Gastrocnemius medialis (tissue), 4 donors: ENCODE results near the gene IL18RAP. TPM values are rescaled to one million over a fixed set of nuclear protein-coding genes. Genes with fewer than 3 reads are reported as not detected.

Experiments used
- ATAC-seq, 2 donors: fragments of 150-250 bp; one replicate each; pipeline ENCODE4 v1.9.1; 2016
- DNase-seq, 2 donors: peaks; one replicate each; pipeline ENCODE4 v3.0.0-alpha.2; 2019
- H3K27ac ChIP-seq, 4 donors: fragments of 200-600 bp; sonication (generic); 1 replicate in 1 of 4; 2 replicates in 3 of 4; pipeline ENCODE4 v1.5.1; 2016 to 2018; ENCODE audit warnings: mild to moderate bottlenecking in 2 of 4, moderate library complexity in 1 of 4
- H3K27me3 ChIP-seq, 3 donors: fragments of 200-600 bp; sonication (generic) in 2 of 3; 1 replicate in 1 of 3; 2 replicates in 2 of 3; pipeline versions ENCODE4 v1.5.1 to v1.6.0; 2016 to 2019; ENCODE audit warnings: mild to moderate bottlenecking in 1 of 3, moderate library complexity in 1 of 3
- H3K36me3 ChIP-seq, 2 donors: fragments of 200-600 bp; sonication (generic) in 1 of 2; one replicate each; pipeline ENCODE4 v1.5.1; 2017 to 2018
- H3K4me1 ChIP-seq, 2 donors: fragments of 200-600 bp; sonication (generic) in 1 of 2; one replicate each; pipeline ENCODE4 v1.5.1; 2016 to 2017; ENCODE audit warnings: mild to moderate bottlenecking in 2 of 2
- H3K4me3 ChIP-seq, 4 donors: fragments of 200-600 bp; sonication (generic) in 3 of 4; 1 replicate in 1 of 4; 2 replicates in 3 of 4; pipeline ENCODE4 v1.5.1; 2016 to 2019; ENCODE audit warnings: mild to moderate bottlenecking in 2 of 4
- H3K9me3 ChIP-seq, 3 donors: fragments of 200-600 bp; sonication (generic) in 2 of 3; 1 replicate in 1 of 3; 2 replicates in 2 of 3; pipeline ENCODE4 v1.5.1; 2016 to 2019
- CTCF ChIP-seq, 5 experiments: fragments of 450-650 bp in 3 of 5; fragments of 200-600 bp in 2 of 5; sonication (generic) in 2 of 5; IDR thresholded peaks in 4 of 5; conservative IDR thresholded peaks in 1 of 5; 1 replicate in 4 of 5; 2 replicates in 1 of 5; pipeline ENCODE4 v1.5.1; 2016 to 2019; ENCODE audit warnings: antibody characterized with exemption in 5 of 5, mild to moderate bottlenecking in 3 of 5, moderate library complexity in 3 of 5
- POLR2A ChIP-seq, 2 donors: fragments of 450-650 bp; IDR thresholded peaks; one replicate each; pipeline ENCODE4 v1.6.1; 2017; ENCODE audit warnings: antibody characterized with exemption in 2 of 2, mild to moderate bottlenecking in 2 of 2, moderate library complexity in 2 of 2
- in situ Hi-C, 4 donors: fragments of 200-750 bp; cut with MboI; loops; one replicate each; pipeline versions ENCODE4 v1.15.0 to v1.8.0; 2017; ENCODE audit warnings: low sequenced_read_pairs in 4 of 4
- intact Hi-C: fragments of 100-400 bp; cut with DNase I; formaldehyde crosslinking; loops from one replicate; pipeline ENCODE4 v1.15.1; 2023; ENCODE audit warnings: low total_unique reads
- total RNA-seq, 4 donors: library from RNA; depleted of rRNA; stranded (reverse); fragments of >200 nt; gene quantifications; one replicate each; pipeline versions ENCODE4 v1.1.0 to v1.2.3, GENCODE V29; 2016

IL18RAP gene
- total RNA-seq, 4 donors from 2014 or later: 0.29 to 1.9 TPM; not detected in 2

- no peaks in the 10 kb centered on the region for H3K27me3 ChIP-seq
- H3K36me3 ChIP-seq: no peaks in the 10 kb centered on the region
- intact Hi-C loops: no loop called here
- H3K4me1 ChIP-seq: no peaks in the 10 kb centered on the region
- in situ Hi-C loops: no loop called here
- DNase-seq (no peak), ATAC-seq (no peak)
- H3K4me3 ChIP-seq: no peak overlapping the region
- no peaks in the 10 kb centered on the region for H3K9me3 ChIP-seq
- TF ChIP-seq CTCF (IDR thresholded peaks at IDR 0.05 in 4 of 5, conservative IDR thresholded peaks at IDR 0.05 in 1 of 5) (no peak), POLR2A (IDR thresholded peaks at IDR 0.05) (no peak)
- no peak overlapping the region for H3K27ac ChIP-seq
Observed at GRCh38 chr2:102420290-102420689, 2.7 kb upstream of the IL18RAP start.

GRCh38 chr2:102421890-102422759 lies 835 bp upstream of the IL18RAP start:
- in situ Hi-C loops (no loop called here), intact Hi-C loops (no loop called here)

GRCh38 chr2:102423368-102423767 lies 408 bp downstream of the IL18RAP start:
- Histone ChIP-seq H3K27ac (no peak overlapping the region), H3K9me3 (no peaks in the 10 kb centered on the region), H3K4me1 (no peaks in the 10 kb centered on the region), H3K27me3 (no peaks in the 10 kb centered on the region), H3K36me3 (no peaks in the 10 kb centered on the region), H3K4me3 (no peak overlapping the region)
- DNase-seq (no peak), ATAC-seq (no peak)
- in situ Hi-C loops (no loop called here), intact Hi-C loops (no loop called here)
- no peak for TF ChIP-seq POLR2A (IDR thresholded peaks at IDR 0.05)
- TF ChIP-seq CTCF (IDR thresholded peaks at IDR 0.05 in 4 of 5, conservative IDR thresholded peaks at IDR 0.05 in 1 of 5): no peak

More at GRCh38 chr2:102421890-102422759, 835 bp upstream of the IL18RAP start:
- DNase-seq: no peak
- H3K4me1 ChIP-seq: no peaks in the 10 kb centered on the region
- ATAC-seq: no peak
- H3K4me3 ChIP-seq: no peak overlapping the region
- no peaks in the 10 kb centered on the region for H3K36me3 ChIP-seq
- no peak overlapping the region for H3K27ac ChIP-seq
- no peaks in the 10 kb centered on the region for H3K9me3 ChIP-seq
- H3K27me3 ChIP-seq: no peaks in the 10 kb centered on the region
- no peak for TF ChIP-seq POLR2A (IDR thresholded peaks at IDR 0.05)
- TF ChIP-seq CTCF (IDR thresholded peaks at IDR 0.05 in 4 of 5, conservative IDR thresholded peaks at IDR 0.05 in 1 of 5): no peak

GRCh38 chr2:102424754-102425153 lies 1.8 kb downstream of the IL18RAP start:
- DNase-seq: no peak
- Histone ChIP-seq H3K36me3 (no peaks in the 10 kb centered on the region), H3K9me3 (no peaks in the 10 kb centered on the region), H3K4me3 (no peak overlapping the region), H3K4me1 (no peaks in the 10 kb centered on the region), H3K27ac (no peak overlapping the region), H3K27me3 (no peaks in the 10 kb centered on the region)
- no peak for ATAC-seq
- in situ Hi-C loops: loop anchor here in 3 of 4 donors (25.0 kb wide), 3 partner anchors 137 to 437 kb away; partner anchors contain the start of gene IL1R2 (in 1 of the 3)
- intact Hi-C loops: no loop called here
- no peak for TF ChIP-seq POLR2A (IDR thresholded peaks at IDR 0.05)
- no peak for TF ChIP-seq CTCF (IDR thresholded peaks at IDR 0.05 in 4 of 5, conservative IDR thresholded peaks at IDR 0.05 in 1 of 5)
